A549 (cell line): Measurements from ENCODE around the gene GSE1.

Experiments
- CTCF ChIP-seq: fragments of >200 bp; sonication (Bioruptor Twin); formaldehyde crosslinking; IDR thresholded peaks from 3 replicates; pipeline ENCODE4 v1.5.1; 2016
- MAX ChIP-seq: IDR thresholded peaks from 2 replicates; pipeline ENCODE4 v1.6.1; 2012
- RAD21 ChIP-seq, 2 experiments: fragments of >200 bp in 1 of 2; sonication (Bioruptor Twin) in 1 of 2; formaldehyde crosslinking in 1 of 2; IDR thresholded peaks in 1 of 2; conservative IDR thresholded peaks in 1 of 2; 2 replicates in 1 of 2; 3 replicates in 1 of 2; pipeline ENCODE4 v1.6.1; 2012 to 2018; ENCODE audit warnings: inconsistent platforms in 1 of 2
- SMC3 ChIP-seq: fragments of >200 bp; sonication (Bioruptor Twin); formaldehyde crosslinking; IDR thresholded peaks from 3 replicates; pipeline ENCODE4 v1.6.1; 2018; ENCODE audit warnings: inconsistent platforms

DNA sequence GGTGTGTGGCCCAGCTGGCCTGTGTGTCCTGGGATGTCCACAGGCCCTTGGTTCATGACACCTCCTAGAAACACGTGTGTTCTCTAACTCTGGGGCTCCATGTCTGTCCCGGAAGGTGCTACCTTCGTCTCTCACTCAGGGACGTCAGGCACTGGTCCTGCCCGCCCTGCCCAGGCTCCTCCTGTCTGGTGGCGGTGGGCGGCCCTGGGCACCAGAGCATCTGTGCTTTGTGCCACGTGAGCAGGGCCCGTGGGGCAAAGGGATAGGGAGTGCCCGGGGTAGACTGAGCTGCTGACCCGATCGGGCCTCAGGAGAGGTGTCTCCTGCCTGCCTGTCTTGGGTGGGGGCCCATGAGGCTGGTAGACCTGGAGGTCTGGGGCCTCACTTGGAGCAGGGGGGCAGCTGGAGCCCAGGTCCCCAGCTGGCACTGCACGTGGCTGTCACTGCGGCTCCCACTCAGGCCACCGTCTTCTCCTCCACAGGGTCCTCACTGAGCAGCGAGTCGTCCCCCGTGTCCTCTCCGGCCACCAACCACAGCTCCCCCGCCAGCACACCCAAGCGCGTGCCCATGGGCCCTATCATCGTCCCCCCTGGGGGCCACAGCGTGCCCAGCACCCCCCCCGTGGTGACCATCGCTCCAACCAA, 35.1 kb downstream of the GSE1 start:
- TF ChIP-seq MAX (no peak), CTCF (no peak), SMC3 (no peak), RAD21 (conservative IDR thresholded peaks at IDR 0.05 in 1 of 2, IDR thresholded peaks at IDR 0.05 in 1 of 2) (no peak)
